DND-41 (cell line): Measurements from ENCODE around the gene MVB12B.

Experiments used
- ATAC-seq: fragments of 200-7000 bp; cut with Tn5 transposase; 3 replicates; pipeline ENCODE4 v1.9.1; 2021; ENCODE audit warnings: low read depth; ENCODE audit not compliant: insufficient read depth
- DNase-seq: peaks from one replicate; pipeline ENCODE4 v3.0.0-alpha.2; 2020
- H2AFZ ChIP-seq: 2 replicates; pipeline ENCODE4 v1.6.0; 2012; ENCODE audit warnings: low read depth, low read length
- H3K27ac ChIP-seq: 2 replicates; pipeline ENCODE4 v1.5.1; 2012; ENCODE audit warnings: low read length, inconsistent platforms
- H3K27me3 ChIP-seq: fragments of 200-600 bp; sonication (generic); 2 replicates; pipeline ENCODE4 v1.6.0; 2012; ENCODE audit warnings: low read length, mild to moderate bottlenecking, inconsistent platforms; ENCODE audit not compliant: insufficient read depth, poor library complexity
- H3K36me3 ChIP-seq: 2 replicates; pipeline ENCODE4 v1.5.1; 2012; ENCODE audit warnings: low read length, inconsistent platforms; ENCODE audit not compliant: insufficient read depth
- H3K4me1 ChIP-seq: 2 replicates; pipeline ENCODE4 v1.5.1; 2012; ENCODE audit warnings: mild to moderate bottlenecking, low read length; ENCODE audit not compliant: insufficient read depth
- H3K4me2 ChIP-seq: 2 replicates; pipeline ENCODE4 v1.6.0; 2012; ENCODE audit warnings: mild to moderate bottlenecking, moderate library complexity, low read length, inconsistent platforms; ENCODE audit not compliant: insufficient read depth
- H3K4me3 ChIP-seq, 2 experiments: fragments of 200-600 bp in 1 of 2; shearing (Covaris generic) in 1 of 2; 2 replicates each; pipeline ENCODE4 v1.5.1; 2012 to 2016; ENCODE audit warnings: inconsistent platforms in 2 of 2, low read length in 2 of 2, mild to moderate bottlenecking in 2 of 2, low read depth in 1 of 2, moderate library complexity in 1 of 2
- H3K79me2 ChIP-seq: 2 replicates; pipeline ENCODE4 v1.6.0; 2012; ENCODE audit warnings: low read length, inconsistent platforms; ENCODE audit not compliant: insufficient read depth
- H3K9ac ChIP-seq: 2 replicates; pipeline ENCODE4 v1.6.0; 2012; ENCODE audit warnings: low read depth, mild to moderate bottlenecking, inconsistent platforms, low read length, moderate library complexity
- H3K9me3 ChIP-seq: 2 replicates; pipeline ENCODE4 v1.5.1; 2012; ENCODE audit warnings: low read length, moderate library complexity, mild to moderate bottlenecking, inconsistent platforms; ENCODE audit not compliant: insufficient read depth, severe bottlenecking
- H4K20me1 ChIP-seq: 2 replicates; pipeline ENCODE4 v1.6.0; 2012; ENCODE audit warnings: low read length; ENCODE audit not compliant: insufficient read depth
- EZH2 ChIP-seq: IDR thresholded peaks from 3 replicates; pipeline ENCODE4 v1.6.1; 2012; ENCODE audit warnings: borderline replicate concordance, low read depth, mild to moderate bottlenecking, moderate library complexity, low read length, inconsistent platforms; ENCODE audit not compliant: severe bottlenecking
- TF ChIP-seq, protein P1 (sequence below): IDR thresholded peaks from 2 replicates; pipeline ENCODE4 v1.5.1; 2012; ENCODE audit warnings: borderline replicate concordance, low read length, moderate library complexity, mild to moderate bottlenecking; ENCODE audit not compliant: poor library complexity, severe bottlenecking; ENCODE audit errors: extremely low read depth

MVB12B gene

GRCh38 chr9:126406075-126406667 lies 79.5 kb downstream of the MVB12B start:
- no peaks in the 10 kb centered on the region for H3K27me3 ChIP-seq
- H3K36me3 ChIP-seq: no peaks in the 10 kb centered on the region
- H3K4me1 ChIP-seq: peaks cover 13% of the 10 kb centered on the region
- no peak overlapping the region for H3K4me3 ChIP-seq
- H2AFZ ChIP-seq: no peak overlapping the region
- DNase-seq: no peak
- H3K9ac ChIP-seq: no peak overlapping the region
- no peak for ATAC-seq
- H3K27ac ChIP-seq: no peak overlapping the region
- no peaks in the 10 kb centered on the region for H3K9me3 ChIP-seq
- peaks cover 6% of the 10 kb centered on the region; the same call in 1 of the 2 replicates for H4K20me1 ChIP-seq
- no peak overlapping the region for H3K4me2 ChIP-seq
- TF ChIP-seq EZH2: no peak
- TF ChIP-seq, protein P1, sequence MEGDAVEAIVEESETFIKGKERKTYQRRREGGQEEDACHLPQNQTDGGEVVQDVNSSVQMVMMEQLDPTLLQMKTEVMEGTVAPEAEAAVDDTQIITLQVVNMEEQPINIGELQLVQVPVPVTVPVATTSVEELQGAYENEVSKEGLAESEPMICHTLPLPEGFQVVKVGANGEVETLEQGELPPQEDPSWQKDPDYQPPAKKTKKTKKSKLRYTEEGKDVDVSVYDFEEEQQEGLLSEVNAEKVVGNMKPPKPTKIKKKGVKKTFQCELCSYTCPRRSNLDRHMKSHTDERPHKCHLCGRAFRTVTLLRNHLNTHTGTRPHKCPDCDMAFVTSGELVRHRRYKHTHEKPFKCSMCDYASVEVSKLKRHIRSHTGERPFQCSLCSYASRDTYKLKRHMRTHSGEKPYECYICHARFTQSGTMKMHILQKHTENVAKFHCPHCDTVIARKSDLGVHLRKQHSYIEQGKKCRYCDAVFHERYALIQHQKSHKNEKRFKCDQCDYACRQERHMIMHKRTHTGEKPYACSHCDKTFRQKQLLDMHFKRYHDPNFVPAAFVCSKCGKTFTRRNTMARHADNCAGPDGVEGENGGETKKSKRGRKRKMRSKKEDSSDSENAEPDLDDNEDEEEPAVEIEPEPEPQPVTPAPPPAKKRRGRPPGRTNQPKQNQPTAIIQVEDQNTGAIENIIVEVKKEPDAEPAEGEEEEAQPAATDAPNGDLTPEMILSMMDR: no peak
- H3K79me2 ChIP-seq: no peaks in the 10 kb centered on the region

- TF ChIP-seq, protein P1: no peak
- no peak for TF ChIP-seq EZH2
- Histone ChIP-seq H3K79me2 (no peaks in the 10 kb centered on the region), H4K20me1 (peaks cover 6% of the 10 kb centered on the region; the same call in 1 of the 2 replicates), H2AFZ (no peak overlapping the region), H3K4me1 (peaks cover 24% of the 10 kb centered on the region), H3K27me3 (no peaks in the 10 kb centered on the region), H3K4me3 (no peak overlapping the region), H3K9ac (no peak overlapping the region), H3K27ac (no peak overlapping the region), H3K9me3 (no peaks in the 10 kb centered on the region), H3K36me3 (no peaks in the 10 kb centered on the region), H3K4me2 (no peak overlapping the region)
- ATAC-seq: no peak
- no peak for DNase-seq
Measured at GRCh38 chr9:126407114-126407870, 80.7 kb downstream of the MVB12B start.

GRCh38 chr9:126408004-126408403 lies 81.4 kb downstream of the MVB12B start:
- H3K27ac ChIP-seq: no peak overlapping the region
- H3K79me2 ChIP-seq: no peaks in the 10 kb centered on the region
- peaks cover 6% of the 10 kb centered on the region; the same call in 1 of the 2 replicates for H4K20me1 ChIP-seq
- DNase-seq (no peak), ATAC-seq (no peak)
- no peak overlapping the region for H3K9ac ChIP-seq
- H2AFZ ChIP-seq: no peak overlapping the region
- no peaks in the 10 kb centered on the region for H3K36me3 ChIP-seq
- H3K4me1 ChIP-seq: peaks cover 27% of the 10 kb centered on the region
- H3K27me3 ChIP-seq: no peaks in the 10 kb centered on the region
- no peak for TF ChIP-seq EZH2
- TF ChIP-seq, protein P1: no peak
- H3K4me3 ChIP-seq: no peak overlapping the region
- no peak overlapping the region for H3K4me2 ChIP-seq
- H3K9me3 ChIP-seq: no peaks in the 10 kb centered on the region
